HG02623 (cell line): ENCODE measurements around the gene RAD18.
A peak's percentile ranks its signal among the peaks of the same experiment; 100 is the strongest.

ENCODE experiments used
- ATAC-seq: cut with Tn5 transposase; IDR thresholded peaks from one replicate; pipeline ENCODE4 v1.9.1; 2021; ENCODE audit warnings: moderate library complexity; ENCODE audit not compliant: unreplicated experiment

The RAD18 gene

GRCh38 chr3:8900869-8901268 lies 62.4 kb downstream of the RAD18 start:
- ATAC-seq = no peak

DNA sequence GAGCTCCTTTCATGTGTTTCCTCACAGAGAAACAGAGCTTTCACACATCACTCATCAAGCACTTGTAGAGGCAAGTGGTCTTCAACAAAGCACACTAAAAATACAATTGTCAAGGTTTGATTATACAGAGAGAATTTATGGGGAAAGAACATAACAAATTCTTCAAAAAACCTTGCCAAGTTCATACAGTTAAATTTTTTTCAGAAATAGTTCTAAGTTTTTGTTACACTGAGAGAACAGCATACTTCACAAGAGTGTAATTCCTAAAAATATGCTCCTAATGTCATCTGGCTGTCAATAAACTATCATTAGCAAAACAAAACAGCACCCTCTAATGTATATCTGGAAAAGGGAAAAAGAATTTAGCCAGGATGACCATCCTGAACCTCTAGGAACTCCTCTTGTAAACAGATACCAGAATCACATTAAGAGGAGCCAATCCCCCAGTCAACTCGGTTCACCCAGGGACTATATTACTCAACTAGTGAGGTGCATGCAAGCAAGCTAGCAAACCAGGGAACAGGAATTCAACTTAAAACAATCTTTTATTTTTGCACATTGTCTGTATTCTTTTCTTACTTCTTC lies 63.3 kb downstream of the RAD18 start:
- ATAC-seq = no peak

- no peak for ATAC-seq
These were observed 67.4 kb downstream of the RAD18 start for GRCh38 chr3:8895829-8896228.

DNA sequence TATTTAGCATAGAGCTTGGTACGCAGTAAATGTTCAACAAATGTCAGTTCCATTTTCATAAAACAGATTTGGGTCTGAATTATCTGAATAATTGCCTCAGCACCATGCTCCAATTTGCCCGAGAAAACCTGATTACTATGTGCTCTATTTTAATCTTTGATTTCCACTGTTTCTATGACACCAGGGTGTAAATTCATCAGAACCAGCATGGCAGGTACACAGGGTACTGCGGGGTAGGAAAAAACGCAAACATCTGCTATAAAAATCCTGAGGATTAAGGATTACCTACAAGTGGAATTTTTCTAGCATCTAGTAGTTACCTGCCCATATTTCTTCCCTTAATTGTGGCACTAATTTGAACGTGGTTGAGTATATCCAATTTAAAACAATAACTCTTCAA lies 70.3 kb downstream of the RAD18 start:
- ATAC-seq = no peak

- no peak for ATAC-seq
These were observed 71.5 kb downstream of the RAD18 start for GRCh38 chr3:8891774-8892173.

GRCh38 chr3:8891303-8891702 lies 72.0 kb downstream of the RAD18 start:
- ATAC-seq = no peak

DNA sequence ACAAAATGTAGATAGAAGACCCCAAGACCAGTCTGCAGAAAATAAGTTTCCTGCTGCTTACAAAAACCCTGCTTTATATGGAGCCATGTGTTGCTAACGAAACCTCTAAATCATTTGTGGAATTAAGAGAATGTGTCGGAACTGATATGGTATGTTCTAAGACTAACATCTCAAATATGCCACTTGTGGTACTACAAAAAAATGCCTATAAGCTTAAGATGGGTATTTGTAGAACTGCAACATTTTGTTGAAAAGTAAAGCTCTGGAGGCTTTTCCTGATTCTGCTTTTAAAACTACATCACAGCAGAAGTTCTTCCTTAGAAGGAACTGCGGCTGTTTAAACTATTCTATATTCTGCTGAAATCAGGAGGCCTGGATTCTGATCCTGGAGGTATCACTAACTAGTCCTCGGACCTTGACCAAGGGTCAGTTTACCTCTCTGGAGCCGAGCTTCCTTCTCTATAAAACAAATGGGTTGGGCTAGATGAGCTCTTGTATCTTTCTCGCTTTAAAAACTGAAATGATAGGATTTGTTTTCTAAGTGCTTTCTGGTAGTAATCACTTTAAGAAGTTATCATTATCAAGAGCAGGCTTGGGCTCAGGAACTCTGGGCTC lies 74.9 kb downstream of the RAD18 start:
- ATAC-seq = no peak

DNA sequence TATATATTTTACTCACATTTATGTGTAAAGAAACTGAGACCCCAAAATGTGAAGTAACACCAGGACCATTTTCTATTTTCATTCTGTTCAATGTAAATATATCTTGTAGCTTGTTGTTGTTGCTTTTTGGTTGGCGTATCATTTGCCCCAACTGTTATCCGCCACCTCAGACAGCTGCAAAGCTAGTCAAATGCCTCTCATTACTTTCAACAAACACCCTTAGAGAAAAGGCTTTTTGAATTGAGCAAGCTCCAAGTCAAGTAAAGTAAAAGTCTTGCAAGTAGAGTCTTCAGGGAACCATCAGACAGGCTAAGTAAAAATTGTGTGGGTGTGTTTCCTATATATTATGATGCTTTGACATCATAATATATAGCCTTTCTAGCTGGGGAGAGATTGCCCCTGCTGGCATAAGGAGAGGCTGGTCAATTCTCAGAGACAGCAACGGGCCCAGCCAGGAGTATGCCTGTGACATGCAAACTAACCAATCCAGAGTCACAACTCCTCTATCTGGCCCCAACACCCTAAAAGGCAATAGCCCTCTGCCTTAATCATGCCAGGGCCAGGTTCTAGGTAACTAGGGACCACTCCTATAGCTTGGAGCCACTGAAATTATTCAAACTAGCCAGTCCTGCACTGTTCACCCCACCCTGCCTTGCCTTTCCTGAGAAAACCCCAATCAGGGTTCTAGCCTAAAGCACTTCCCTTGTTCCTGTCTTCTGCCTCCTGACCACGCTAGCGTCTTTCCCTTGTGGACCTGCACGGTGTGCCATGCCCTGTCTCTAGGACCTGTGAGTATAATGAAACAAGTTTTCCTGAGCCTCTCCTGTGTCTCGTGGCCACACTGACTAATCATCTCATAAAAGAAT lies 75.6 kb downstream of the RAD18 start:
- no peak for ATAC-seq

GRCh38 chr3:8886546-8886945 lies 76.7 kb downstream of the RAD18 start:
- no peak for ATAC-seq

DNA sequence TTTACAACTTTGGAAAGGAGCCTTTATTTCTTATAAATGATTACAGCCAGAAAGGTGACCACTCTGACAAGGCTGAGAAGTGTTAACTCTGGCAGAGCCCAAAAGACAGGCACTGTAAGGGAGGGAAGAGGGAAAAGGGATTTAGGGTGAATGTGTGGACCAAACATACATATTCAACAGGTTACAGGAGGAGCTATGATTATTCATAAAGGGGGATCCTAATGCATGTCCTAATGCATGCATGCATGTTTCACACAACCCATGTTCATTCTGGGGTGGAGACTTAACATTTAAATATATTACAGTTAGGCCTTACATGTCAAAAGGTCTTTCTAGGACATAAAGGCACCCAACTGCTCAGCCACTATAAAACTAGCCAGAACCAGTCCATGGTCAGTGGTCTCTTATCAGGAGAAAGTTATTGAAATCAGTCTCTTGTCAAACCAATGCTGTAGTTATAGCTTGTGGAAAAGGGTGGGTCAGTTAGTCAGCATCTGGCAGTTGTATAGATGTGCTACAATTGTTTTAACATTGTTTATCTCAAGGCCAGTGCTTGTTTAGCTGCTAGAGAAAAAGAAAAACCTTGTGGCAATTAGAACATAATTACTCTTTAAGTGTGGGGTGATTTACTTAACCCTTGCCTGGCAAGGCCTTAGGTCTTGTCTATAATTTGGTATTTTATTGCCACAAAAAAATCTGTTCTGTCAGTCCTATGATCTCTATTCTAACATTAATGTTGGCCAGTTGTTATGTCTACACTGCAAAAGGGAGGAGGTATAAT lies 77.5 kb downstream of the RAD18 start:
- no peak for ATAC-seq

DNA sequence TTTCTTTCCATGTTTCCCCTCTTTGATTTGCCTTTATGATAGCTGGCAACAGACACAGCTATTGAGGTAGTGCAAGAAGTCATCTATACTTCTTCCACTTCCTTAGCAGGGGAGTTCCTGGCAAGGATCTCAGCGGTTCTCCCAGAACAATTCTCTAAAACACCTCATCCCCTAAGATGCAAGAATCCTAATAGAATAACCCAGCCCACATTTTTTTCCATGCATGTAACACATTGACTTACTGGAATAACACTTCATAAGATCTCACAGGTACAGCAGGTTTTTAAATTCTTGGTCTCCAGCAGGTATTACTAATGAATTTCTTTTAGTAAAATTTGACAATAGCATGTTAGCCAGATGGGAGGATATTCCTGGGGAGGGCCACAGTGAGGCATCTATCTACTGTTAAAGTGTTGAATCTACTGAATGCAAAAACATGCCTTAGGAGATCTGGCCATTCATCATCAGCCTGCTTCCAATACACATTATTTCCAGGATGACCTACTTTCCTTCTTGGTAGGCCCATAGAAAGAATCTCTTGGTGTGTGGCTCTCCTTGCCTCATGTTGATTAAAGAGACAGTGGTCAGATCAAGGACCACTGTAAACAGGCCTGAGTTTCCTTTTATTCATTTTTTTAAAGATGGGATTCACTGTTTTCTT lies 78.5 kb downstream of the RAD18 start:
- no peak for ATAC-seq

- no peak for ATAC-seq
These were observed 80.6 kb downstream of the RAD18 start for GRCh38 chr3:8882642-8883041.

DNA sequence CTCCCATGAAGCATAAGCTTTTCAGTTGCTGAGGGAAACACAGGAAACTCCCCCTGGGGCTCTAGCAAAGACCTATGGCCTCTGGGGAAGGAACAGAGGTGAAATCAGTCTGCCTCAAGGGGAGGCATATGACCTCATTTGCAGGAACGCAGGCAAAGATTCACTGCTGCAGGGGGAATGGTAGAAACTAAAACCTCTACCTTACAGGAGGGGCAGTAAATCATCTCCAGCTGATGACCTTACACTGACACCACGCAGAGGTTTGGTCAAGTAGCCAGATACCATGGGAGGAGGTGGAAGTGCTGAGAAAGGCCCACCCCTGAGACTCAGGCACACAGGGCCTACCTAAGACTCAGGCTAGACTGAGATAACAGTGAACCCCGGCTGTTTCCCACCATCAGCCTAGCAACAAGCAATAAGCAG lies 81.1 kb downstream of the RAD18 start:
- peak; percentile 61 for ATAC-seq

- ATAC-seq = no peak
These were observed 83.8 kb downstream of the RAD18 start for GRCh38 chr3:8879347-8879944.

DNA sequence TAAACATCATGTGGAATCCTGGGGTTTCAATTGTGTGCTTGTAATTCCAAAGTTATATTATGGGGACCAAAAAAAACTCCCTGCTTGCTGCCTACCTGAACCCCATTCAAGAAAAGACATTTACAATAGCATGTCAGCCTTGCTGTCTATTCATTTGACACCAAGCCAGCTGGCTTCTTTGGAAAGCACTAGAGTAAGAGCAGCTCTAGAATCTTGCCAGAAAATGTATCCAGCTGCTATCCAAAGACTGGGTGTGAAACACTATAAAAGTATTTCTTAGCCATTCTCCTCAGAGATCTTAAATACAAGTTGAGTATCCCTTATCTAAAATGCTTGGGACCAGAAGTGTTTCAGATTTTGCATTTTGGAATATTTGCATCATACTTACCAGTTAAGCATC lies 87.4 kb downstream of the RAD18 start:
- ATAC-seq = no peak

GRCh38 chr3:8873740-8874139 lies 89.5 kb downstream of the RAD18 start:
- ATAC-seq = no peak

DNA sequence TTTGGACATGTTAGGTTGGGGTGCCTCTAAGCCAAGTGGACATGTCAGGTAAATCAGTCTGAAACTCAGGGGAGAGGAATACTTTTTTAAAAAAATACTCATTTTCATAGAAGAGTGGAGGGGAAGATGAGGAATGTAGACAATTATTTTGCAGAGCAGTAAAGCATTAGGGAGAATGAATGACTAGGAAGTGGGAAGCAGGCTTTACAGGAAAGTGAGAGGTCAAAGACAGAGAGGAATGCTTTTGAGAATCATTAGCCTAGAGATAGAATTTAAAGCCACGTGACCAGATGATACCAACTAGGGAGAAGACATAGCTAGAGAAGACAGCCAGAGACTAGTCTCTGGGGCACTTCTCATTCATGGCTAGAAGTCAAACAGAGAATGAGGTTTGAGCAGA lies 91.0 kb downstream of the RAD18 start:
- no peak for ATAC-seq

DNA sequence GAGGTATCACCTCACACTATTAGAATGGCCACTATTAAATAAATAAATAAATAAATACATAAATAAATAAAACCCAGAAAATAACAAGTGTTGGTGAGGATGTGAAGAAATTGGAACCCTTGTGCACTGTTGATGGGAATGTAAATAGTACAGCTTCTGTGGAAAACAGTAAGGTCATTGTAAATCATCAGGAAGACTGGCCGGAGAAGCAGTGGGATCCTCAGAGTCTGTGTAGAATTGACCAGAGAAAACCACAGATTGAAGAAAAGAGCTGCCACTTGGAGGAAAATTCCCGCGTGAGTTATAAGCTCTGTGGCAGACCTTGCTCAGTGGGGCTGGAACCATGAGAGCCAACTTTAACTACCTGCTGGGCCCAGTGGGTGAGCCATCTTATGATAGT lies 92.0 kb downstream of the RAD18 start:
- no peak for ATAC-seq

DNA sequence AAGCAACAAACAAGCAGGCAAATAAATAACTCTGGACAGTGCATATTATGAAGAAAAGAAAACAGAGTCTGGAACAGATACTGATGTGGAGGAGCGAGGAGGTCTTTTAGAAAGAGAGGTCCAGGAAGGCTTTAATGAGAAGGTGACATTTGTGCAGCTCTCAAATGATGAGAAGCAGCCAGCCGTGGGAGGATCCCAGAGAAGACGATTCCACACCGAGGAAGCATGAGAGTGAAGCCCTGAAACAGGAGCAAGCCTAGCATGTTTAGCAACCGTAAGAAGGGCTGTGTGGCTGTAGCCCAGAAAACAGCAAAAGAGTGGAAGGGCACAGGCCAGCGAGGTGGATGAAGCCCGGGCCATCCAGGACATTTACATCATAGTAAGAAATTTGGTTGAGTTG lies 93.1 kb downstream of the RAD18 start:
- no peak for ATAC-seq

- ATAC-seq = no peak
These were observed 93.7 kb downstream of the RAD18 start for GRCh38 chr3:8869613-8870012.

- no peak for ATAC-seq
These were observed 94.3 kb downstream of the RAD18 start for GRCh38 chr3:8868996-8869395.
